NCI-H510A treated with DMSO at 0.1 percent for 48 hours (cell line): ENCODE data around the gene RNASE8.
A peak's percentile ranks its signal among the peaks of the same experiment; 100 is the strongest.

Source experiments
- DNase-seq: peaks from one replicate; lab custom pipeline; 2025; lab: John Stamatoyannopoulos, UW

The RNASE8 gene

DNA sequence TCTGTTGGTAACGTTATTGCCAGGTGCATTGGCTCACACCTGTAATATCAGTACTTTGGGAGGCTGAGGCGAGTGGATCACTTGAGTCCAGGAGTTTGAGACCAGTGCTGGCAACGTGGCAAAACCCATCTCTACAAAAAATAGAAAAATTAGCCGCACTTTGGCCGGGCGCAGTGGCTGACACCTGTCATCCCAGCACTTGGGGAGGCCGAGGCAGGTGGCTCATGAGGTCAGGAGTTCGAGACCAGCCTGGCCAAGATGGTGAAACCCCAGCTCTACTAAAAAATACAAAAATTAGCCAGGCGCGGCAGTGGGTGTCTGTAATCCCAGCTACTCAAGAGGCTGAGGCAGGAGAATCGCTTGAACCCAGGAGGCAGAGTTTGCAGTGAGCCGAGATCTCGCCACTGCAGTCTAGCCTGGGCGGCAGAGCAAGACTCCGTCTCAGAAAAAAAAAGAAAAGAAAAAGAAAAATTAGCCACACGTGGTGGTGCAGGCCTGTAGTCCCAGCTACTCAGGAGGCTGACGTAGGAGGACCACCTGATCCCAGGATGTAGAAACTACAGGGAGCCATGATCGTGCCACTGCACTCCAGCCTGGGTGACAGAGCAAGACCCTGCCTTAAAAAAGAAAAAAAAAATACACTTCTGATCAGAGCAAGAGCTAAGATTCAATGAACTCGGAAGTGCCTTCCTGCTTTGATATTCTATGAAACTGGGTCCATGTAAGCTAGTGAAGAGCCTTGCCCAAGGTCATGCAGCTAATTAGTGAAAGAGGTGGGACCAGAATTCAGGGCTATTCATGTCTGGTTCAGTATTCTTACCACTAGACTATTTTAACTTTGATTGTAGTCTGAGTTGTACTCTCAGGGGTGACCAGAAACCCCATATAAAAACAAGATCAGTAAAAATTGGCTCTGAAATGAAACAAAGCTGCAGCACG, 4.2 kb upstream of the RNASE8 start:
- DNase-seq: no peak

- no peak for DNase-seq
Observed at GRCh38 chr14:21054123-21054767, 3.4 kb upstream of the RNASE8 start.

DNA sequence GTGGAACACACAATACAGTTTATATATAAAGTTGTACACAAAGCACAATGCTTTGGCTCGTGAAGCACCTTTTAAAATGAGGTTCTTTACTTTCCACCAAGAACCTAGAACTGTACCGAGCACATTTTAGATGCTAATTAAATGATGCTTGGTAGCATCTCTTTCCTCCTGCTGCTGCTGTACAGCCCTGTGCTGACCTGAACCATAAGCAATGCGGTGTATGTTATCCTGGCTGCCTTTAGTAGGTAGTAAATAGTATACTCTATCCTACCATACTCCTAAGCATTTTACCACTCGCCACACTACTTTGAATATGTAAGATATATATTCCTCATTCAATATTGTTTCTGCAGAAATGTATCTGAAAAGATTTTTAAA, 2.9 kb upstream of the RNASE8 start:
- no peak for DNase-seq

DNA sequence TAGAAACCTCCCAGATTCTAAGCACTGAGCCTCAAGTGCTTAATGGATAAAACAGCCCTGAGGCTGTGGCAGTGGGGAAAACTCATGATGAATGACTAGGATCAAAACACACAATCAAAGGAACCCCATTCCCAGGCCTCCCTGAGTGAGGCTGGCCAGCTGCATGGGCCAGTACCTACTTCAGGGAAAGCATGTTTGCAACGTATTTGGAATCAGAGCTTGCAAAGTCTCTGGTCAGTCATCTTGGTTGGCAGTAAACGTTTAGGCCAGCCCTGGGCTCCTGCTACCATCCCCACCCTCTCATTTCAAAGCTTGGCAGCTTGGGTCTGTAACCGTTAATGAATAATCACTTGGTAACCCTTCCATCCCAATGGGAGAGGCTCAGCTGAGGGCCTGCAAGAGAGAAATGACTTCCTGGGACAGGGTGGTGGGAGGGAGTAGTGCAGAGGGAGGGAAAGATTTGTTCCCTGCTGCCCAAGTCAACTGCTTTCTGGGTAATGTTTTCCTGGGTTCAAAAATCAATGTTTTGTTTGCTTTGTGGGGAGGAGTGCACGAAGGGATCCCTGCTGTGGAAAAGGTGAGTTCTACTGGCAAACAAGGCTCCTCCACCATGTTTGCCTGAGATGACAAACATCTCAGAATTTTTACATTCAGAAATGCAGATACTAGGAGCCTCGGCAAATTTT, 2.0 kb upstream of the RNASE8 start:
- DNase-seq: no peak

DNA sequence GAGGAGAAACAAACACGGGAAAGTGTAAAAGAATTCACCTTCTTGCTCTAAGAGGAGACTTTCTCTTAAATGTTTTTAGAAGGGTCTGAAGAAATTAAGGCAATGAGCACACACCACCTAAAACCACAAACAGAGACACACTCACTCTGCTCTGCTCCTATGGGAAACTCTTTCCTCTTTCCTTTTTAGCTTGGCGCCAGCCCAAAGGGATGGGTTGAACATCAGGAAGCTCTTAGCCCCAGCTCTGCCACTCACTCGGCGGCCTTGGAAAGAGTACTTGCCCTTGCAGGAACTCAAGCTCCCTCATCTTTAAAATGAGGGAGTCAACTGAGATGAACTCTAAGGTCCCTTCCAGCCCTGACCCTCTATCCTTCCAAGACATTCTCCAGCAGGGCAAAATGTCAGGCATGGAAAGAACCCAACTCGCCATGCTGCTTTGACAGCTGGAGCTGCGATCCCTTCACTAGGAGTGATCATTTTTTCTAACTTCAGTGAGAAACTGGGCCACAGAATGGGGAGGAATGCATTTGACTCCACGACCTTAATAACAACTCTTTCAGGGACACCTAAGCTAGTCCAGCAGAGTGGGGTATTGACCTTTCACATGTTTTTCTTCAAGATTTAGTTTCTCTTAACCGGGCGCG, 980 bp upstream of the RNASE8 start:
- no peak for DNase-seq

- DNase-seq: no peak
Observed at GRCh38 chr14:21058903-21059302, 1.3 kb downstream of the RNASE8 start.

DNA sequence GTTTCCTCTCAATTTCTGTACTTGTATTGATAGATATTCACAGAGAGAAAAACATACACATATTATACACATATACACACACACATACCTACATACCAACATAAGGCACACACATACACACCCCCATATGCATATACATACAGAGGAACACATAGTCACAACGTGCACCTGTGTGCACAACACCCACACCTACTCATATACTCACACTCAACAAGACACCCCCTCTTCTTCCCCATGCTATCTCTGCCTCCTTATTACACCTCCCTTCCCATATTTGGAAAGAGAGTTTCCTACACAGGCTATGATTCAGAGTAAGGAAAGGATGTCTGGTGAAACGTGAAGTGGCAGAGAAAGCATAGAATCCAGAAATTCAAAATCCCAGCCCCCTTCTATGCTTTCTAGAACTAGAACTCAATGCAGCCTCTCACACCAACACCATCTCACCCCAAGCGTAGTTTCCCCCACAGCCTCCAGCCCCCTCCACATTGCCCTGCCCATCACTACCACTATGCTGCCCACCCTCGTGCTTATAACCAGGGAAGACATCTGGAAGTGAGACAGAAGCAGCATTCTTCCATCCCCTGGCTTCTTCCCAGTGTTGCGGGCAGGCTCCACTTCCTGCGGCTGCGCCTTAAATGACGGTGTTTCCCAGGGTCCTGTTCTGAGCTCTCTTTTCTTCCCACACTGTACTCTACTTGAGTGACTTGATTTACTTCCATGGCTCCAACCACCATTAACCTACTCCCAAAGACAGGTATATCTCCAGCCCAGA, 2.4 kb downstream of the RNASE8 start:
- DNase-seq: no peak

DNA sequence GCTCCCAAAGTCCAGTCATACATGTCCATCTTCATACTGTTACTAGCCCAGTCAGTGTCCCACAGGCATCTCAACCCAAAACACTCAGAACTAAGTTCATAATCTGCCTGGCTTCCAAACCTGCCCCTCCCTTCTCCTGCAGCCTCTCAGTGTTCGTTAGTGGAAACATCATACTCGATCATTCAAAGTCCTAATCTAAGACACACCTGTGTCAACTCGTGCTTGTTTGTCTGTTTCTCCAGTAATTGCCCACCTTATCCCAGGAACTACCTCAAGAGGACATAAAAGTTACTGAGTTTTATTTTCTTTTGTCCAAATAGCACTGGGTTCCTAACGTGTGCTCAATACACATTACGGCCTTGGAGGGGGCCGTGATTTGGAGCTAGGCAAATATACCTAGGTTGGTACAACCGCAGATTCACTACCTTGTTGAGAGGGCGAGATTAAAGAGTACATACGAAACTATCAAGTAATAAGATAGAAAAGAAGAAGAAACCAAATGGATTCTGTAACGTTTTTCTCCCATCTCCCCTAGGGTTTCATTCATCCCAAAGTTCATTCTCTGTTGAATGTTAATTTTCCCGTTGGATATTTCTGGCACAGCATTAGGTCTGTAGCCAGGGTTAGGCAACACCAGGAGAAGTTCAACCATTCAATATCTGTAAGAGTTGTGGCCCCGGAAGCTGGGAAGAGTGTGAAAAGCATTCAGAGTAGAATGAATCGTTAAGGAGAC, 3.2 kb downstream of the RNASE8 start:
- no peak for DNase-seq

GRCh38 chr14:21061347-21061668, 3.7 kb downstream of the RNASE8 start:
- DNase-seq: no peak

DNA sequence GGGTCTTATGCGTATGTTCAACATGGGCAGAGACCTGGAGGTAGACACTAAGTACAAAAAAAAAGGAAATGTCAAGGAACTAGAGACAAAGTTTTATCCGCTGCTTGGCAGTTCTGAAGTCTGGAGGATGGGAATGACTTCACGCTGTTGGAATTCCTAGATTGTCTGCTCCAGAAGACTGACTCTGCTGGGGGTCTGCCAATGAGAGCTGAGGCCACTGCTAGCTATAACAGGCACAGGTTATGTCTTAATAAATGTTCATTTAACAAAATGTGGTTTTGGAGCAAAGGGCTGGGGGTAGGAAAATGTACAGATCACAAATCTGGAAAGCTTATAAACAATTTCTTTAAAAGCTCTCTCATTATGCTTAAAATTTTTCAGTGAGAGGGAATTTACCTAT, 5.9 kb downstream of the RNASE8 start:
- no peak for DNase-seq

DNA sequence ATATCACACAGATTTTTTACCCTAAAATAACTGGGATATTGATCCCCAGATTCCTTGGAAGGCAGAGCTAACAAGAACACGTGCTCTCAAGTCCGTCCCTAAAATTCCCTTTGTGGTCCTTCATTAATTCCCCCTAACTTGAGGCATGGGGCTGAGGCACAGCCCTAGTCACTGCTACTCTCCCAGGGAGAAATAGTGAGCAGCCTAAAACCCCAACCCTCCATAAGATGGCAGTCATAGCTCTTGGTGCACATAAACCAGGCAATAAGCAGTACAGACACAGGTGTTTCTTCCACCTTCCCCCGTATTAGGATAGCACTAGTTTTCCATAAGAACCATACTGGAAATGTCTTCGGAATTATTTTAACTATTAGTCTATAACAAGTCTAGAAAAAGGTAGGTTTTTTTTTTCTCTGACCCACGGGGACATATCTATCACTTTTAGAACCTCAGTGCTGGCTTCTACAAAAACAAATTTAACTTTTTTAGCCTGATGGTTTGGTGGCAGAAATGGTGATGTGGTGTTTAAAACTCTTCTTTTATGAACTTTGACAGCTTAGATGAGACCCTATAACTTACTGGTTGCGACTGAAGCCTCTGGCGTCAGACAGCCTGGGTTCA, 9.4 kb downstream of the RNASE8 start:
- DNase-seq: peak; percentile 24

DNA sequence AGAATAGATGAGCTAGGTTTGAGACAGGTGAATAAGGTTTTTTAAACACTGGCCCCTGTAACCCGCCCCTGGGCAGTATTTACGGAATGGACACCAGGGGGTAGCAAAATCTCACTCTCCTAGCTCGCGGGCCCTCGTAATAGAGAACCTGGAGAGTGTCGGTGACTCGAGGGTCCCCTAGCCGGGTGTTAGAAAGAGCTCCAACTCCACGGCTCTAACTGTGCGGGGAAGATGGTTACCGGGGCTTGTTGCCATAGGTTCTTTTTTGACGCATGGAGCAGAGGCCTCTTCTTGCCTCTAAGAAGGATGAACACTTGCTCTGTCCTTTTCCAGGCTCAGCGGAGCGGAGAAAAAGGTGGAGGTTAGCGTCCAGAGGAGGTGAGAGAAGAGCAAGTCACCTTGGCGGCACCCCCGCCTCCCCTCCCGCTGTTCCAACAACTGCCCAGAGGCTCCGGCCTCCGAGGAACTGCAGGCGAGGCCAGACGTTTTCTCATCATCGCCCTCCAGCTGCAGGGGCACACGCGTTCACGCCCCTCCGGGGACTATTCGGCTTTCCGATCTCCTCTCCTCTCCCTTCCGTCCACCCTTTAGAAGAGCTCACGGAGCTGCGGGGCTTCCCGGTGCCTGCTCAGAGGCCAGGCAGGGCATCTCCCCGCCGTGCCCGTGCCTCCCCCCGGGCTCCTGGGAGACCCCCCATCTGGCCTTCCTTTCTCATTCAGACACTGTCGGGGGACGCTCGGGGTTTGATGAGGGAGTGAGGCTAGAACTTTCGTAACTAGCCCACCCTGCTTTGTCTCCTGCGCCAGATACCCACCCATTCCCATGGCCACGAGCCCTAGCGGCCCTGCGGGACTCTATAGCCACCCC, 11.1 kb downstream of the RNASE8 start:
- peak; percentile 82 for DNase-seq

DNA sequence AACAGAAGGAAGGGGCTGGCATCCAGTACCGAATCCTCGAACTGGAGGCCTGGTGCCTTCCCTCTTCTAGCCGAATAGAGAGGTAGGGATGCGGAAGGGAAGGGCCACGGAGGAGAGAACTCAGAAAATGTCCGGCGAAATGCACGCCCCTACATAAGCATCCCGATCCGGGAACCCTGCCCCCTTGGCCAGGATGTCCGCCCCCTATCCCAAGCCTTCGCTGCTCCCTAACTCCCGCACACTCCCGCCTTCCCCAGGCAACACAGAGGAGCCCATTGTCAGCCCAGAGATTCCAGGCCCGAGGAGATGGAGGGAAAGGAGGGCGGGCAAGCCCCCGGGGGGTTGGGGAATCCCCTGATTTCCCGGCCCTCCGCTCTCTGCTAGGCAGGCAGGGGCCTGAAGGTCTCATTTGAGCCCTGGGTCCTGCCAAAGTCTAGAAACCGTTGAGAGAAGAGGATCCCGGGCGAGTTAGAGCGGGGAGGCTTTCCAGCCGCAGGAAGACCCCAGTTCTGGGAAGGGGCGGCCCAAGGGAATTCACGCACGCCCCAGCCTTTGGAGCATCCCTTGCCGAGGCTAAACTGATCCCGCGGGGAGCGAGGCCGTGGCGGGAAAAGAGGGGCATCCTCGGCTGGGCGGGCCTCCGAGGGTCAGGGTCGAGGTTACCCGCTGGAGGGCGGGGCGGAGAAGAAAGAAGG, 11.9 kb downstream of the RNASE8 start:
- DNase-seq: peak; percentile 35

DNA sequence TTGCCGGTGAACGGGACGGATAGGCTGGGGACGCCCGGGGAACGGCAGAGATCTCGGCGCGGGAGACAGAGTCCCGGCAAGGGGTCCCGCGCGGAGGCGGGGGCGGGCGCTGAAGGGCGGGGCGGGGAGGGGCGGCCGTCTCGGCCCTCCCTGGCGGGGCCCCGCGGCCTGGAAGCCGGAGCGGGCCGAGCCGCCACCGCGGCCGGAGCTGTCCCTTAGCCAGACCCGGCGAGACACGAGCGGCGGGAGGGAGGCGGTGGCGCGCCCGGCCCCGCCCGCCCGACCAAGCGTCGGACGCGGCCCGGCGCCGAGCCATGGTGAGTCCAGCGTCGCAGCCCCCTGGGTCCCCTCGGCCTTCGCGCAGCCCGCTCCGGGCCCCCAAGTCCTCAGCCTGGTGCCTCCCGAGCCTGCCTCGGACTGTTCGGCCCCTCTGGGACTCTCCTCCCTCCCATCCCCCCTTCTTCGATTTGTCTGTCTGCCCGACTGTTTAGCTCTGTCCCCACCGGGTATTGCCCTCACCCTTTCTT, 12.5 kb downstream of the RNASE8 start, which contains the start of gene ARHGEF40:
Gene ARHGEF40 (plus strand): TSS at position 222 of the 527 bp plus-strand sequence. CDS start 93 bp downstream, at position 315.
- DNase-seq: peak; percentile 28

DNA sequence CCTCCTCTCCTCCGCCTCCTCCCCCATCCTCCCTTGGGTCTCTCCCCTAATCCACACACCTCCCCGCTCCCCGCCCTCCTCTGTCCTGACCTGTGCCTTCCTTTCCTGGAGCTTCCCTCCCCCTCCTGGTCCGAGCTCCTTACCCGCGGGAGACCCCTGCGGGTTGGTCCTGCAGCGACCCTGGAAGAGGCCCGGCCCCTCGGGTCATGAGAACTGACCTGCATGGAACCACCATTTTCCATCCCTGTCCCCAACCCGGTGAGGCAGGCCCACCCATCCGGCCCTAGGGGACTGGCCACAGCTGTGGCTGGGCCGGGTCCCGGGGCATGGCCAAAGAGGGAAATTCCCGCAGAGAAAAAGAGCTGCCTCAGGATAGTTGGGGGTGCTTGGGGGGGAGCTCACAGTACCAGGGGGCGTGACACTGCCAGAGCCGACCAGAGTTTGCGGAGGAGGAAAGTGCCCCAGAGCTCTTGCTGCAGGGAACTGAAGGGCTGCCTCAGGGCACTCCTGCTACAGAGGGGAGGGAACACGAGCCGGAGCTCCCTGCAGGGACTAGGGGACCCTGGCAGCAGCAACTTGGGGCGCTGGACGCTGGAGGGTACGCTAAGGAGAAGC, 13.1 kb downstream of the RNASE8 start:
- peak; percentile 28 for DNase-seq

DNA sequence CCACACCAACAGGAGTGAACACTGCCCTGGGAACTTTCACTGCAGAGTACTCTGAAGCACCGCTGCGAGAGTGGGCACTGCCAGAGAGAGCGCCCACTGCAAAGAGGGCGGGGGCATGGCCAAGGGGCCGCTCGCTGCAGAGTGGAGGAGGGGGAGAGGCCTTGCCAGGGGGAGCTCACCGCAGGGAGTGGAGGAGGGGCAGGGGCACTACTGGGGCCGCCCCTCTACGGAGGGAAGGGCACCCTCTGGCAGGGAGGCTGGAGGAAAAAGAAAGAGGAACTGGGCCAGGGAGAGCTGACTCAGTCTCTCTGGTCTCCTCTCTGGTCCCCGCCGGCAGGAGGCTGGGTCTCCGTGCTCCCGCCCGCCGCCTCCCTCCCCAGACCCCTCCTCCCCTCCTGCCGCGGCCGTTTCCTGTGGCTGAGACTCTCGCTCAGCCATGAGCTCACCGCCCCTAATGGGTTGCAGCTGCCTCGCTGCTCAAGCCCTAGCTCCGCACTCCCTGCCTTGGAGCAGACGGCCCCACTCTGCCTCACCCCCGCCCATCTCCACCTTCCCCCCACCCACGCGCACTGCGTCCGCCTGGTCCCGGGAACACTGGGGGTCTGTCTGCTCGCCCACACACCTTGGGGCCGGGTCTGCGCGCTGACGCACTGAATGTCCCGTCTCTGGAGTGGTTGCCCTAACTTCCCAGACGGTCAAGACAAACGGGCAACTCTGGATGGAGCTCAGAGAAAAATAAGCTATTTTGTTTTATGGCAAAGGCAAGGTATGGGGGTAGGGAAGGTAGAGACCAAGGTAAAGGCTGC, 13.8 kb downstream of the RNASE8 start:
- DNase-seq: peak; percentile 71

DNA sequence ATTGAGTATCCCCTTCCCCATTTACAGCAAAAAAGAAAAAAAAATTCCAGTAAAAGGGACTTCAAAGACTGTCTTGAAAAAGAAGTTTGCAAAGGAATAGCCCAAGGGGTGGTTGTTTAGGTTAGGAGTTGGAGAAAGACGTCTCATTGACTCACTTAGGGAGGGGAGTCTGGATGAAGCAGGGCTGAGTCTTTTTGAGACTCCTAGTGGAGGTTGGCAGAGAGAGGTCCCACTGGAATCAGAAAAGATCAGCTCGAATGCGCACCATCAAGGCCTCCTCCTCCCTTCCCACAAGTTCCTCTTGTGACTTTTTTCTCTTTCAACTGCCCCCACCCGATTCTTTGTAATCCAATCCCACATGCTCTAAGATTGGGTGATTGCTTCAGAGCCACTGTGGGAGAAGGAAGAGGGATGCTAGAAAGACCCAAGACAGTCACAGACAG, 14.4 kb downstream of the RNASE8 start:
- DNase-seq: peak; percentile 9
